ENCODE data around the gene EYS. TPM values are rescaled to one million over a fixed set of nuclear protein-coding genes. Genes with fewer than 3 reads are reported as not detected.

EYS gene
- total and polyA plus RNA-seq, 5 donors from 2014 or later, result 0.03 to 0.09 (median 0.05) TPM; not detected in 1

- DNase-seq (peak in 1 of 3 donors; percentile 6), ATAC-seq (ENCODE audit: low read depth in 2 of 2) (no peak)
- Mint-ChIP-seq H3K9me3 (no peaks in the 10 kb centered on the region), H3K27me3 (no peaks in the 10 kb centered on the region), H3K36me3 (peaks cover 37% of the 10 kb centered on the region), H3K27ac (peak overlapping the region; percentile 10 to 94 (median 57)), H3K4me3 (peak overlapping the region in 1 of 4 donors; percentile 4), H3K4me1 (peaks cover 37 to 52% (median 50%) of the 10 kb centered on the region in 4 donors)
- Histone ChIP-seq H3K27me3 (ENCODE audit: control insufficient read depth, insufficient read depth, low read length) (no peaks in the 10 kb centered on the region), H3K4me3 (ENCODE audit: low read depth, low read length) (no peak overlapping the region), H3K4me1 (ENCODE audit: control insufficient read depth, insufficient read depth, low read length, poor library complexity, severe bottlenecking) (peaks cover 4% of the 10 kb centered on the region), H3K27ac (ENCODE audit: insufficient read depth, low read length, poor library complexity, severe bottlenecking) (no peak overlapping the region), H3K9me3 (ENCODE audit: control insufficient read depth in 2 of 2, low read length in 2 of 2) (no peaks in the 10 kb centered on the region), H3K36me3 (ENCODE audit: control insufficient read depth, insufficient read depth, low read length) (peaks cover 36% of the 10 kb centered on the region)
Observed at GRCh38 chr6:63685446-63686379, 2021.3 kb downstream of the EYS start.

DNA sequence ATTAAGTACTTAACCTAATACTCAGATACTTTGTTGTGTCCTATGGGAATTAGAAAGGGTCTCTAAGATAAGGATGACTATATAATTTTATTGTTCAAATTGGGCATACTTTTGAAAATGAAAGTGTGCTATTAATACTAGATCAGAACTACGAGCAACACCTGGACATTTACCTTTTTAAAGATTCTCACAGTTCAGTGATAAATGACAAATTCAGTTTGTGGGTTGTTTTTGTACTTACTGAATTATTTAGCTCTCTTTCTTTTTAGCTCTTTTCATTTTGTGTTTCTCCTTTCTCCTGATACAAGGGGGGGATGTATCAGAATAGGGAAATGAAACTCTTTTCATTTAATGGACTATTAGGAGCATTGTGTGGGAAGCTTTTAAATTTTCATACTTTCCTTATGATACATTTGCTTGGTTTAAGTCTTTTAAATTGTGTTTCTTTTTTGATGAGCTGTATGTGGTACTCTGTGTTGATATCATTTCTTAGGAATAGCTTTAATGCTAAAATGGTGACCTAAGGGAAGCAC, 2023.9 kb downstream of the EYS start:
- DNase-seq, result no peak
- H3K27me3 ChIP-seq (ENCODE audit: control insufficient read depth, insufficient read depth, low read length), result no peaks in the 10 kb centered on the region
- Mint-ChIP-seq H3K27me3 (no peaks in the 10 kb centered on the region), H3K4me3 (no peak overlapping the region), H3K4me1 (peaks cover 49 to 62% (median 56%) of the 10 kb centered on the region in 4 donors), H3K9me3 (no peaks in the 10 kb centered on the region), H3K36me3 (peaks cover 42% of the 10 kb centered on the region), H3K27ac (no peak overlapping the region)
- H3K9me3 ChIP-seq (ENCODE audit: control insufficient read depth in 2 of 2, low read length in 2 of 2), result no peaks in the 10 kb centered on the region
- no peak overlapping the region for H3K27ac ChIP-seq (ENCODE audit: insufficient read depth, low read length, poor library complexity, severe bottlenecking)
- no peak overlapping the region for H3K4me3 ChIP-seq (ENCODE audit: low read depth, low read length)
- peaks cover 42% of the 10 kb centered on the region for H3K36me3 ChIP-seq (ENCODE audit: control insufficient read depth, insufficient read depth, low read length)
- peaks cover 4% of the 10 kb centered on the region for H3K4me1 ChIP-seq (ENCODE audit: control insufficient read depth, insufficient read depth, low read length, poor library complexity, severe bottlenecking)
- no peak for ATAC-seq (ENCODE audit: low read depth in 2 of 2)

- Histone ChIP-seq H3K9me3 (ENCODE audit: control insufficient read depth in 2 of 2, low read length in 2 of 2) (no peaks in the 10 kb centered on the region), H3K27ac (ENCODE audit: insufficient read depth, low read length, poor library complexity, severe bottlenecking) (no peak overlapping the region), H3K27me3 (ENCODE audit: control insufficient read depth, insufficient read depth, low read length) (no peaks in the 10 kb centered on the region), H3K4me3 (ENCODE audit: low read depth, low read length) (no peak overlapping the region), H3K4me1 (ENCODE audit: control insufficient read depth, insufficient read depth, low read length, poor library complexity, severe bottlenecking) (peaks cover 4% of the 10 kb centered on the region), H3K36me3 (ENCODE audit: control insufficient read depth, insufficient read depth, low read length) (peaks cover 18% of the 10 kb centered on the region)
- Mint-ChIP-seq H3K27me3 (no peaks in the 10 kb centered on the region), H3K9me3 (no peaks in the 10 kb centered on the region), H3K36me3 (peaks cover 19% of the 10 kb centered on the region), H3K4me3 (no peak overlapping the region), H3K4me1 (peaks cover 24 to 52% (median 46%) of the 10 kb centered on the region in 4 donors), H3K27ac (no peak overlapping the region)
- ATAC-seq (ENCODE audit: low read depth in 2 of 2) (no peak), DNase-seq (no peak)
Observed at GRCh38 chr6:63677282-63677681, 2029.7 kb downstream of the EYS start.

DNA sequence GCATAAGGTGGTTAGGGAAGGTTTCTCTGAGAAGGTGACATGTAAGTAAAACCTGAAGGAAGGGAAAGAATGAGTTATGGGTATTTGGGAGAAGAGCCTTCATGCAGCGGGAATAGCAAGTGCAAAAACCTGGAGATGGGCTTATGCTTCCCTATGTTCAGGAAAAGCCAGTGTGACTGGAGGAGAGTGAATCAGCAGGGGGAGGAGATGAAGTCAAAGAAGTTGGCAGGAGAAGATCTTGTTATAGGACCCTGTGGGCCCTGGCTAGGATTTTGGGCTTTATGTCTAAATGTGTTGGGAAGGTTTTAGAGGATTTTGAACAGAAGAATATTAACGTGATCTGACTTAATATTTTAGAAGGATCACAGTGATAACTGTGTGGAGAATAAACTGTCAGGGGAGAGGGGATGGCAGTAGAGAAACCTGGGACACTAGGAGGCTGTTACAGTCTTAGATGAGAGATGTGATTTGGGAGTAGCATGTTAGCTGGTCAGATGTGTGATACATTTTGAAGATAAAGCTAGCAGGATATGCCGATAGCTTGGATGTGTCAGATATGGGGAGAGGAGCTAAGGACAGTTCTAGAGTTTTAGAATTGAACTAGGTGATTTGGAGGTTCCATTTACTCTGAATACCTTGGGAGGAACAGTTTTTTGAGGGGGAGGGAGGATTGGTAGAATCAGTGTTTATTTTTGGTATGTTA, 2030.5 kb downstream of the EYS start:
- no peaks in the 10 kb centered on the region for H3K4me1 ChIP-seq (ENCODE audit: control insufficient read depth, insufficient read depth, low read length, poor library complexity, severe bottlenecking)
- no peak for DNase-seq
- H3K4me3 Mint-ChIP-seq, result no peak overlapping the region
- no peak overlapping the region for H3K27ac ChIP-seq (ENCODE audit: insufficient read depth, low read length, poor library complexity, severe bottlenecking)
- H3K9me3 Mint-ChIP-seq, result no peaks in the 10 kb centered on the region
- H3K4me3 ChIP-seq (ENCODE audit: low read depth, low read length), result no peak overlapping the region
- H3K36me3 ChIP-seq (ENCODE audit: control insufficient read depth, insufficient read depth, low read length), result peaks cover 18% of the 10 kb centered on the region
- peaks cover 19% of the 10 kb centered on the region for H3K36me3 Mint-ChIP-seq
- no peaks in the 10 kb centered on the region for H3K27me3 Mint-ChIP-seq
- peaks cover 21 to 50% (median 43%) of the 10 kb centered on the region in 4 donors for H3K4me1 Mint-ChIP-seq
- no peak overlapping the region for H3K27ac Mint-ChIP-seq
- no peak for ATAC-seq (ENCODE audit: low read depth in 2 of 2)
- no peaks in the 10 kb centered on the region for H3K27me3 ChIP-seq (ENCODE audit: control insufficient read depth, insufficient read depth, low read length)
- H3K9me3 ChIP-seq (ENCODE audit: control insufficient read depth in 2 of 2, low read length in 2 of 2), result no peaks in the 10 kb centered on the region

DNA sequence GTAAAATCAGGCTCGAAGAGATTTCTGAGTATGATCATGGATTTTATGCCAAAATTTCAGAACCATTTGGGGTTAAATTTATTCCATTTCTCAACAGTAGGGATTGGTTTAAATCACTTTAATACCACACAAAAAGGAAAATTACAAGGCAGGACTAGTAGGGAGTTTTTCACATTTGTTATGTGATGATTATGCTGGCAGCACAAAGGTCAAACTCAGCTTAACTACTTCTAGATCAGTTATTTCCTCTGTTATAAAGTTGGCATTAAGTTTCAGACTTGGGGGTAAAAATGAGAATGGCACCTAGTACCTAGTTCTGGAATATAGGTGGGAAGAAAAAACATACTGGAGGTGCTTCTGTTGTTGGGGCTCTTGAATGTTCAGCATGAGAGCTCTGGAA, 2031.9 kb downstream of the EYS start:
- Histone ChIP-seq H3K4me1 (ENCODE audit: control insufficient read depth, insufficient read depth, low read length, poor library complexity, severe bottlenecking) (peaks cover 3% of the 10 kb centered on the region), H3K9me3 (ENCODE audit: control insufficient read depth in 2 of 2, low read length in 2 of 2) (no peaks in the 10 kb centered on the region), H3K4me3 (ENCODE audit: low read depth, low read length) (peak overlapping the region; percentile 9), H3K36me3 (ENCODE audit: control insufficient read depth, insufficient read depth, low read length) (peaks cover 11% of the 10 kb centered on the region), H3K27ac (ENCODE audit: insufficient read depth, low read length, poor library complexity, severe bottlenecking) (no peak overlapping the region), H3K27me3 (ENCODE audit: control insufficient read depth, insufficient read depth, low read length) (no peaks in the 10 kb centered on the region)
- DNase-seq, result no peak
- no peaks in the 10 kb centered on the region for H3K27me3 Mint-ChIP-seq
- peaks cover 16% of the 10 kb centered on the region for H3K36me3 Mint-ChIP-seq
- H3K4me3 Mint-ChIP-seq, result no peak overlapping the region
- H3K27ac Mint-ChIP-seq, result no peak overlapping the region
- no peaks in the 10 kb centered on the region for H3K9me3 Mint-ChIP-seq
- ATAC-seq (ENCODE audit: low read depth in 2 of 2), result no peak
- H3K4me1 Mint-ChIP-seq, result peaks cover 18 to 51% (median 41%) of the 10 kb centered on the region in 4 donors

DNA sequence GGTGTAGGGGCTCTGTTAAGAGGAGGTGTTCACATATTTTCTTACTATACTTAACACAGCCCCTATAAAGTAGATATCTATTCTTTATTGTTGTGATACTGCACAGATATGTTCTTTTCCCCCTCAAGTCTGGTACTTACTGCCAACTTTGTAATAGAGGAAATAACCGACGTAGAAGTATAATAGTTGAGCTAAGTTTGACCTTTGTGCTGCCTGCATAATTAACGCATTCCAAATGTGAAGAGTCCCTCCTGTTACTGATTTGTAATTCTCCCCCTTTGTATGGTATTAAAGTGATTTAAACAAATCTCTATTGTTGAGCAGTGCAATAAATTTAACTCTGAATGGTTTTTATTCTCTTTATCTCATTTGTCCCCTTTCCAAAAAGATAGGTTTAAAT, 2032.4 kb downstream of the EYS start:
- H3K9me3 ChIP-seq (ENCODE audit: control insufficient read depth in 2 of 2, low read length in 2 of 2), result no peaks in the 10 kb centered on the region
- no peaks in the 10 kb centered on the region for H3K9me3 Mint-ChIP-seq
- peaks cover 12% of the 10 kb centered on the region for H3K36me3 Mint-ChIP-seq
- no peak overlapping the region for H3K27ac ChIP-seq (ENCODE audit: insufficient read depth, low read length, poor library complexity, severe bottlenecking)
- no peaks in the 10 kb centered on the region for H3K27me3 Mint-ChIP-seq
- H3K4me1 ChIP-seq (ENCODE audit: control insufficient read depth, insufficient read depth, low read length, poor library complexity, severe bottlenecking), result peaks cover 3% of the 10 kb centered on the region
- no peak overlapping the region for H3K4me3 ChIP-seq (ENCODE audit: low read depth, low read length)
- peak overlapping the region in 1 of 3 donors; percentile 3 for H3K27ac Mint-ChIP-seq
- ATAC-seq (ENCODE audit: low read depth in 2 of 2) (no peak), DNase-seq (no peak)
- peak overlapping the region in 1 of 4 donors; percentile 16 for H3K4me3 Mint-ChIP-seq
- peaks cover 23 to 50% (median 40%) of the 10 kb centered on the region in 4 donors for H3K4me1 Mint-ChIP-seq
- peaks cover 11% of the 10 kb centered on the region for H3K36me3 ChIP-seq (ENCODE audit: control insufficient read depth, insufficient read depth, low read length)
- no peaks in the 10 kb centered on the region for H3K27me3 ChIP-seq (ENCODE audit: control insufficient read depth, insufficient read depth, low read length)

DNA sequence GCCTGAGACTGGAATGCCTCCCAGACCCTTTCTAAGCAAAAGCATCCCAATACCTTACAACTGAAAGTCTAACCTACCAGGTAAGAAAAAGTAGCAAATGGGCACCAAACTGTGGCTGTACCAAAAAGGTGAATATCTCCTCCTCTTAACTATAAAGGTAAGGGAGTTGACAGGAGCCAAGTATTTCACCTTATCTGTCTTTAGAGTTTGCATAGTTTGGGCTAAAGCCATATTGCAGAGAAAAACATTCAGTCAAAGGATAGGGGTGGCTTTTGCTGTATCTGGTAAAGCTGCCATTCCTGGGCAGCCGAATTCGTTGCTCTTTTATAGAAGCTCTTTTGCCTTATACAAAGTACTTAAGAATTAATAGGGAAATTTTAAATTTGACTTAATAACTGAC, 2033.3 kb downstream of the EYS start:
- Histone ChIP-seq H3K27me3 (ENCODE audit: control insufficient read depth, insufficient read depth, low read length) (no peaks in the 10 kb centered on the region), H3K9me3 (ENCODE audit: control insufficient read depth in 2 of 2, low read length in 2 of 2) (no peaks in the 10 kb centered on the region), H3K4me1 (ENCODE audit: control insufficient read depth, insufficient read depth, low read length, poor library complexity, severe bottlenecking) (peaks cover 3% of the 10 kb centered on the region), H3K27ac (ENCODE audit: insufficient read depth, low read length, poor library complexity, severe bottlenecking) (no peak overlapping the region), H3K36me3 (ENCODE audit: control insufficient read depth, insufficient read depth, low read length) (peaks cover 7% of the 10 kb centered on the region), H3K4me3 (ENCODE audit: low read depth, low read length) (no peak overlapping the region)
- Mint-ChIP-seq H3K4me3 (no peak overlapping the region), H3K9me3 (peaks cover 0 to 1% (median 0%) of the 10 kb centered on the region in 7 donors), H3K27me3 (no peaks in the 10 kb centered on the region), H3K4me1 (peaks cover 24 to 49% (median 39%) of the 10 kb centered on the region in 4 donors), H3K36me3 (peaks cover 12% of the 10 kb centered on the region), H3K27ac (no peak overlapping the region)
- DNase-seq, result no peak
- no peak for ATAC-seq (ENCODE audit: low read depth in 2 of 2)
